Measurements from ENCODE around the gene BGLAP.

The BGLAP gene

GRCh38 chr1:156259805-156260204, 17.8 kb downstream of the BGLAP start:
- DNase-seq, result no peak

GRCh38 chr1:156260896-156261295, 18.9 kb downstream of the BGLAP start:
- DNase-seq, result no peak

GRCh38 chr1:156262461-156263287, 20.7 kb downstream of the BGLAP start:
- no peak for DNase-seq

- DNase-seq, result no peak
Observed at GRCh38 chr1:156263288-156263655, 21.3 kb downstream of the BGLAP start.

GRCh38 chr1:156266051-156266450, 24.1 kb downstream of the BGLAP start:
- no peak for DNase-seq

- no peak for DNase-seq
Observed at GRCh38 chr1:156268336-156268735, 26.4 kb downstream of the BGLAP start.

GRCh38 chr1:156270314-156270713, 28.3 kb downstream of the BGLAP start:
- DNase-seq, result no peak

GRCh38 chr1:156276532-156276931, 34.5 kb downstream of the BGLAP start:
- DNase-seq, result no peak

- DNase-seq, result no peak
Observed at GRCh38 chr1:156276966-156277381, 35.0 kb downstream of the BGLAP start.

GRCh38 chr1:156279837-156280236, 37.9 kb downstream of the BGLAP start:
- DNase-seq, result no peak

- no peak for DNase-seq
Observed at GRCh38 chr1:156281281-156281680, 39.3 kb downstream of the BGLAP start.

GRCh38 chr1:156281693-156282478, 39.9 kb downstream of the BGLAP start:
- peak in 1 of 6 experiments; percentile 4 for DNase-seq

- peak; percentile 91 to 97 (median 94) for DNase-seq
Observed at GRCh38 chr1:156282479-156283222, 40.7 kb downstream of the BGLAP start, which contains the start of gene SMG5. Gene SMG5, minus strand, starts transcription at chr1:156282825. Its CDS starts 145 bp downstream, at chr1:156282680.

- no peak for DNase-seq
Observed at GRCh38 chr1:156283521-156283920, 41.5 kb downstream of the BGLAP start.

- no peak for DNase-seq
Observed at GRCh38 chr1:156284112-156284511, 42.1 kb downstream of the BGLAP start, which contains the start of gene TMEM79. Gene TMEM79, plus strand, starts transcription at chr1:156284325. Its CDS starts 902 bp downstream, at chr1:156285227.

GRCh38 chr1:156284757-156285156, 42.8 kb downstream of the BGLAP start:
- no peak for DNase-seq

- no peak for DNase-seq
Observed at GRCh38 chr1:156285437-156285836, 43.5 kb downstream of the BGLAP start.

GRCh38 chr1:156286061-156286460, 44.1 kb downstream of the BGLAP start:
- DNase-seq, result no peak

- no peak for DNase-seq
Observed at GRCh38 chr1:156289857-156290256, 47.9 kb downstream of the BGLAP start.

GRCh38 chr1:156291226-156292061, 49.5 kb downstream of the BGLAP start:
- peak in 1 of 6 experiments; percentile 5 for DNase-seq

Data from stimulated activated naive CD4-positive, alpha-beta T cell (primary cell).